ELF-1 (cell line): ENCODE data around the gene MYEF2.
A peak's percentile ranks its signal among the peaks of the same experiment; 100 is the strongest.

Experiments
- DNase-seq: peaks from one replicate; pipeline ENCODE4 v3.0.0-alpha.2; 2016; ENCODE audit warnings: low read depth, low spot score

The MYEF2 gene

GRCh38 chr15:48177766-48178647, at the start of gene MYEF2:
Gene MYEF2, minus strand, starts transcription at chr15:48178295. Its CDS starts 58 bp downstream, at chr15:48178237.
- peak; percentile 83 for DNase-seq

DNA sequence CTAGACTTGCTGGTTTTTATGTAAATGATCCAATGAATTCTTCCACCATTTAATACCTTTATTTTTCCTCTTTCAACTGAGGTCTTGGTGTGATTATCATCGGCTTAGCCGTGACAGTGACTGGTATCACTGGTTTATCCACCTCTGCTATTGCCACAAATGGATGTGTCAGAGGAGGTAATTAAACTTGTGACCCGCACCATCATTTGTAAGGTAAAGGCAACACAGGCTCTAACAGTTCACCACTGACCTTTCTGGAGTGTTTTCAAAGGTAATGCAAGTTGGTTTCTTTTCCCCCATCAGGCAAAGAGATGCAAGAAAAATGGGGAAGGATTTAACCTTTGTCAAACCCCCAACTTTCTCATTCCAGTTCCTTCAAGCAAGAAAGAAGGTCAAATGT, 47.7 kb upstream of the MYEF2 start:
- no peak for DNase-seq

DNA sequence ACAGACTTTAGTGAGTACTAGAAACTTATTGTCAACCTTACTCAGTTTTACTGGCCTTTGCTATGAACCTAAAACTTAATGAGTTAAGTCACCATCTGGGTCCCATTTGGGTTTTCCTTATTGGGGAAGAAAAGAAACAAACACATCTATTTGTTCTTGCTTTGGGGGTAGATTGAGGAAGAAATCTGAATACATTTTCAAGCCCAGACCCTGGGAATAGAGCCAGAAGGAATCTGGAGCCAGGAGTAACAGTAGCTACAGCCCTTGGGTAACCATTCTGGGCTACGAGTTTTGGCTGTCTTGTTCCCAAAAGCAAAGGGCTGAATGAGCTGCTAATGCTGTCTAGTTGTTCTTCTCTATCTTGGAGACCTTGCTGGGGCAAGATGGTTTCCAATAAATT, 44.5 kb upstream of the MYEF2 start:
- no peak for DNase-seq

DNA sequence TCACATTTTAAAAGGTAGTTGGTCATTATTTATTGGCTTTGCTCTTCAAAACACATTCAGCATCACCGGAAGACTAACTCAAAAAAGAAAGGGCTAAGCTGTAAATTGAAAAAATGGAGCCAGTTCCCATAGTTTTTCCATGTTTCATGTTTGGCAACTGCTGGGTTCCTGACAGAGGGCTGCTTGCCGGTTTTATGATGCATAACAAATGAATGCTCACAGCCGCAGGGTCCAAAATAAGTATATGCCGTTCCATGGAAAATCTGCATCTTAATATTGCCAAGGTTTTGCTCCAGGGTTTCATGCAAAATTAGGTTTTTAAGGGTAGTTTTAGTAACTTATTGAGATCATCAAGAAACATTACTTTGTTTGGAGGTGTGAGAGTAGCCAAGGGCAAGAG, 43.8 kb upstream of the MYEF2 start:
- no peak for DNase-seq

DNA sequence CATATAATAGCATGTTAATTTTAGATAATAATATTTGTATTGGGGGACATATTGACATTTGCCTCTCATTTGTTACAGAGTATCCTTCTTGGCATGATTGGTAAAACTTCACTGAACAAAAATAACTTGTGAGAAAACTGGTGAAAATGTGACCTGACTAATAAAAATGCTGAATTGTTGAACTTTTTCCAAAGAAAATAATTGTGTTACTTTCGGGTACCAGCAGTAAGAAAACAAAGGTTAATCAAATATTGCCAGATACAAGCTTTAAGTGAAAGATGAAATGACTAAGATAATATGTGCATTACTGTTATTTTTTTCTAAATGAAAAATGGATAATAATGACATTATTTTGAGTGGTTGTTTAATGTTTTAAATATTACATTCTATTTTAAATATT, 43.2 kb upstream of the MYEF2 start:
- DNase-seq = no peak

DNA sequence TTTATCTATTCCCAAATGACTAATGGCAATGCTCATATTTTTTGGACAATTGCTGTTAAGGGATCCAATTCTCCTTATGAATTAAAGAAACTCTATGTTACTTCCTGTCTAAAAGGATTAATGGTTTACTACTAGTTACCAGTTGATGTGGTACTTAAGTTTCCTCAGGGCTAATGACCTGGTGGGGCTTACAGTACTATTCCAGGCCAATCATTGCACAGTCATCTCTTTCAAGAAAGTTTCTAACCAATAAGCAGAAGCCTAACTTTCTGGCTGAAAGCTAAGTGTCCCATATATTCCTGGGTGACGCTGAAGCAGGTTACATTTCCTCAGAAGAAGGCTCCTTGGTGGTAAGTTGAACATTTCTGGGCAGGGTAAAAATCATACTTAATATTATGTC, 27.9 kb upstream of the MYEF2 start, which contains the start of gene SLC12A1:
Gene SLC12A1, plus strand, starts transcription at position 322 of the 400 bp plus-strand sequence. CDS start 1,418 bp downstream, outside the sequence.
- no peak for DNase-seq

- DNase-seq = peak; percentile 8
Measured at GRCh38 chr15:48202068-48202467, 24.0 kb upstream of the MYEF2 start.

DNA sequence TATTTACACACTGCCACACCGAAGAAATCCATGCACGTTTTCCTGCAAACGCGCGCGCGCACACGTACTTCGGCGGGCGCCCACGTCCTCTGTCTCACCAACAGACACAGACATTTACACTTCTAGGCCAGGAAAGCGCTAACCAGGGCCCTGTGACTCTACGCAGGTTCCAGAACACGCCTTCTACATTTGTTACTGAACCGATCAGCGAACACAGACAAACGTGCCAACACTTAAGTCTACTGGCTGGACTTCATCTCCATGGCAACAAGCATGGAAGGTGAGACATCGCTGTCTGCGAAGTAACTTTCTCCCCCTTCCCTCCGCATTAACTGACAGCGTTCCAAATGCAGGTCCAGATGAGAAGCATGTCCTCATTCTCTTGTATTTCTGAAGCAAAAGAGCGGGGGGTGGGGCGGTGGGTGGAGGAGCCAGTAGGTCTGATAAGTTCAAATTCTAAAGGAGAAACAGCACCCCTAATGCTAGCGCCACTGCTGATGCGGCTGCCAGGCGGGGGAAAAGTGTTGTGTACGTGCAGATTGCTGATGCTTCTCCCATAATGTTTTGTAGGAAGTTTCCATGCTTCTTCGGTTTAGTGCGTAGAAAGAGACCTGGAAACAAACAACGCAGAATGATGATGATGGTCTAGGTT, 13.6 kb upstream of the MYEF2 start, which contains the start of gene CTXN2:
Gene CTXN2, plus strand, starts transcription at position 92 of the 652 bp plus-strand sequence. CDS start 9,636 bp downstream, outside the sequence.
- peak; percentile 24 for DNase-seq

DNA sequence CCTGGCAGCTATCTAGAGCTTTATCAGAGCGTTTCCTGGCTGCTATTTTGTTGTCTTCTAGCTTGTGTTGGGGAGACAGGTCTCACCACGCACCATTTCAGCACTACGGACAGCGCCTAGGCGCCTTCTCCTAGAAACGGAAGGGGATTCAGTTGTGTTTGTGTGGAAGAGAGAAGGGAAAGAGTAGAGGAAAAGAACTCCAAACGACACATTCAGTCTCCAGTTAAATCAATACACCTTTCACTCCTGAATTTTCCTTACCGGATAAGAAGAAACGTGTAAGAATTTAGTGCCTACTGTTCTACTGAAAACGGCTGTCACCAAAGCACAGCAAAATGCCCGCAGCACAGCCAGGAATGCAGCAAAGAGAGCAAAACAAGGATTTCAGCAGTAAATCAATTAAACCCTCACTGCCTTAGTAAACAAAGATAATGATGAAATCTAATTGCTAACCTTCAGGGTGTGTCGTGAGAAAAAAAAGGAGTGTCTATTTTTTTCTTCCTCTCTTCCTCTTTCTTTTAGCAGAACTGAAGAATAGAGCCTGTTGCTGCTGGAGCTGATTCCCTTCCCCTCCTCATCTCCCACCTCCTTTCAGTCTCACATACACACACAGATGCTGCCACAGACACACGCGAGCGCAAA, 13.0 kb upstream of the MYEF2 start:
- peak; percentile 82 for DNase-seq

GRCh38 chr15:48186271-48186670, 8.2 kb upstream of the MYEF2 start:
- no peak for DNase-seq

DNA sequence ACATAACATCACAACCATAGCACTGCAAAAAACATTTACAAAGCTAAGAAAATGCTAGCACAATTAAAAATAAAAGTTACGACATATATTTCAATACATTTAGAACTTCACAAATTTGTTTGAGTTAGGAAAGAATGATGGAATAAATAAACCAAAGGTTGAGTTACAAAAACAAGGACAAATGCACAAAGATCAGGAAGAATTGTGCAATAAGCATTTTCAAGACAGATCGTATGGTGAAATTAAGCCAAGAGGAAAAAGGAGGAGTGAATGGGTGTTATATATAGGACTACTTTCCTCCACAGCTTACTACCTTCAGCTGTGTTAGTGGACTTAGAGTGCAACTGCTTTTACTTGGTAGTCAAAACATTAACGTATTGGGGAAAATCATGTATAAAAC, 7.4 kb upstream of the MYEF2 start:
- DNase-seq = no peak

DNA sequence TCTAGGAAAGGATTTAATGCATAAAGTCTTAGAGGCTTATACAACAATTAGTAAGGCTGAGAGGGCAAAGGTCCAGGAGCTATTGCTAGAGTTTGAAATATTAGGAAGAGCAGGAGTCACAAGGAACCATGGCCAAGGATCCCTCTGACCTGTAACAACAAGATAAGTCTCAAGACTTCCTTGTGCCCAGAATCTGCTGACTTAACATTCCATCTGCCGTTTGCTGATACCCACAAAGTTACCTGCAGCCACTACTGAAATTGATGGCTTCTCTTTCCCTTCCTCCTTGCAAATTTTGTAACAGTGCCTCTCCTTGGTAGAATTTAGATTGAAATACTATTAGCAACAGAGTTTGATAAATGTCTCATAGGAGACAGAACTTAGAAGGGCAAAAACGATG, 4.7 kb upstream of the MYEF2 start:
- no peak for DNase-seq

DNA sequence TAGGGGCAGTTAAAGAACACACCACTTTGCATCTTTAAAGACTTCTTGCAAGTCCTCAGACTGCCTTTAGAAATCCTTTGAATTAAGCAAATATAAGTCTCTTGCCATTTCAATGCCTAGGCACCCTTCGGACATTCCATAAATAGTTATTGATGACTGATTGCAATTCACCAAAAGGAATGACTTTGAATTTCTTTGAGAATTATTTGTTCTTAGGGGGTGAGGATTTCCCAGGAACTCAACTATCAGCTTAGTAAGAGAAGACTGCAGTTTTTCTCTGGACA, 495 bp upstream of the MYEF2 start:
- no peak for DNase-seq

DNA sequence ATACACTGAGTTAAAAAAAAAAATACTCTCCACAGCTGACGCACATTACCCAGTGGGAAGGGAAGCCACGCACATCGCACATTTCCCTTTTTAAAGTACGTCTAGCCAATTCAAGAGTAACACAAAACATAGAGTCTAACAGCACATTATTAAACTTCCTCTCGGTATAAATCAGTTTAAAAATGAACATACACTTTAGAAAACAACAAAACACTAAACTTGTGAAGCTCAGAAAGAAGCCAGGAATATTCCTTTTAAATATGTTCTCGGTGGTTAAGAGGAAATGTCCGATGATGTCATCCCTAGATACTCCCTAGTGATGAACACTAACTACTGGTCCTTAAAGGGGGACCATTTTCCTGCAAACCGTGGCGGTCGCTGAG, 721 bp downstream of the MYEF2 start:
- DNase-seq = no peak

DNA sequence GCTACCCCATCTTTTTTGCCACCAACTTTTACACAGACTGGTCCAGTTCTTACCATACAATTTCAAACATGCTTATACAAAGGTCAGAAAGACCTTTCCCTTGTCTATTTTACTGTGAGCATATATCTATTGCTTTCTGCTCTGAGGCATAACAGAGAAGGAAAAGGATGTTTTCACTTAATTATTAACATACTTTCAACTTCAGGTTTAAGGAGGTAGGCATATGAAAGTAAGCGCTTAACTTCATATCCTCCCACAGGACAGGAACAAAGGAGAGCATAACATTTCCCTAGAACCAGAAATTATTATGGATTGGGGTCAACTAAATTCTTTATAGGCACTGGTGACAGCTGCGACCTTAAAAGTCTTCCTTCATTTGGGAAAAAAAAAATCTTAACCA, 1.1 kb downstream of the MYEF2 start:
- no peak for DNase-seq

DNA sequence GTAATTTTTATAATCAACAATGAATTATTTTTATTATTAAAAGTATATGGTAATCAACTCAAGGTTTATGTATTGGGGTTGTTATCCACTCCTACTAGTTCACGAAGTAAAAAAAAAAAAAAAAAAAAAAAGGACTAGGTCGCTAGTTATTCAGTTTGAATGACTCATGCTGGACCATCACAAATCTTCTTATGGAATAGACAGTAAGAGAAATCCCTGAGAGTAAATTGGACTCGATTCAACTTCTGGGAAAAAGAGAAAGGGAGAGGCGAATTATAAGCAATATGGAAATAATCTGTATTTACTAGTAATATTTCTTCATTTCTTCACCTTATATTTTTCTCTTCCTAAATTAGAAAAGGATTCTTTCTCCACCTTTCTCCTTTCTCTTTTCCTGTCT, 2.0 kb downstream of the MYEF2 start:
- no peak for DNase-seq

GRCh38 chr15:48175126-48175525, 3.0 kb downstream of the MYEF2 start:
- no peak for DNase-seq

GRCh38 chr15:48170981-48171380, 7.1 kb downstream of the MYEF2 start:
- no peak for DNase-seq

DNA sequence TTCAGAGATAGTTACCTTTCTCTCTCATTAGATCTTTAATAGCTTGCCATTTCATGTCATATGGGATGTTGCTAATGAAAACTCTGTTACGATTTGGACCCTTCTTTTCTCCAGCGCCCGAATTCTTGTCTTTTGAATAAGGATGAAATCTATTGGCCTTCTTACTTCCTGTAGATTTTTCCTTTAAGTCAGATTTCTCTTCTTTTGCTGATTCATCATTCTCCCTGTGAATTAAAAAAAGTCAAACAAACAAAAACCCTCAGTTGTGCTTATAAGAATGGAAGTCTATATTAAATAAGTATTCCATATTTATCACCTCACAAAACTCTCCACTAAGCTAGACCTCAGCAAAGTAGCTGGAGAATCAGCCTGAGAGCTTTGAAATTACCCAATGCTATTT, 9.5 kb downstream of the MYEF2 start:
- DNase-seq = no peak

GRCh38 chr15:48153526-48153925, 24.6 kb downstream of the MYEF2 start:
- DNase-seq = no peak

DNA sequence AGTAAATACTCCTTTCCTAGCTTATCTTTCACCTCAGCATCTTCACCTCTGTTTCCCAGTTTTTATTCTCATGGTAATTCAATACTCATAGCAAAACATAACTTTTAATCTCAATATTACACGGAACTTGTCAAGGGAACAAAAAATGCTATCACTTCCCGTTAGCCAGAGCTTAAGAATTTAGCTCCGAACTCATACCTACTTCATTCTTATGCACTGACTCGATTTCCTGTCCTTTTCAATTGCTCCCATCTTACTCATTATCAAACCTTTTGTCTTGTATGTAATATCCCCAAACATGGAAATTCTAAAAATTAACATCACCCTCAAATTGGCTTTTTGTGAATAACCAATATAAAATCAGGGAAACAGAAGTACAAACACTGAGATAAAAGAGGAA, 28.2 kb downstream of the MYEF2 start:
- DNase-seq = no peak

- DNase-seq = no peak
Measured at GRCh38 chr15:48147358-48147757, 30.7 kb downstream of the MYEF2 start.

- DNase-seq = no peak
Measured at GRCh38 chr15:48145923-48146322, 32.2 kb downstream of the MYEF2 start.
